C1 segment of cervical spinal cord (tissue), 14 donors: ENCODE results near the gene CARM1.
"Not testable (repeated sequence)": the region's sequence is repeated elsewhere in the genome, so short reads cannot be mapped to it uniquely, and the experiment has no call there.

Experiments used
- DNase-seq, 14 donors: peaks; one replicate each; lab custom pipeline; 2025; lab: John Stamatoyannopoulos, UW

CARM1 gene

DNA sequence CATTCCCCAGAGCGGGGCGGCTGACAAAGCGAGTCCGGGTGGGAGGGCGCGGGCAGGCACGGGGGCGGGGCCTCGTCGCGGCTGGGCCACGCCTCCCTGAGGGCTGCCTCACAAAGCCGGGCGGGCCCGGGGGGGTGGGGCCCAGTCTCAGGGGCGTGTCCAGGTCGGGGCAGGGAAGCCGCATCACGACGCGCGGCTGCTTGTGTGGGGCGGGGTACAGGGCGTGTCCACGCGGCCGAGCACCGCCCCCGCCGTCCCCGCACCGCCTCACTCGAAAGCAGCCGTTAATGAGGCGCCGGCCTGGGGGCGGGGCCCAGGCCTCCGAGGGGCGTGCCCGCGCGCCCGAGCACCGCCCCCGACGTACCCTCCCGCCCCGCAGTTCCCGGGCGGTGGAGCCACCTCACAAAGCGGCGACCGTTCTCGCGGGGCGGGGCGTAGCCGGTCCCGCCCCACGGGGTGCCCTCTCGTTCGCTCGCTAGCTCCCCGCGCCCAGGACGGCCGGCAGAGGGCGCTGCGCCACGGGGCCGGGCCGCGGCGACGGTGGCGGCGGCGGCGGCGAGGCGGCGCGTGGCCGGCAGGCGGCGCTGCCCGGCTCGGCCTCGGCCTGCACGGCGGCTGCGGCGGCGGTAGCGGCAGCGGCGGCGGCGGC is at the start of gene CARM1:
Gene CARM1, plus strand, starts transcription at position 599 of the 649 bp plus-strand sequence. CDS start 150 bp downstream, outside the sequence.
- DNase-seq = peak; percentile 90 to 100 (median 98)

DNA sequence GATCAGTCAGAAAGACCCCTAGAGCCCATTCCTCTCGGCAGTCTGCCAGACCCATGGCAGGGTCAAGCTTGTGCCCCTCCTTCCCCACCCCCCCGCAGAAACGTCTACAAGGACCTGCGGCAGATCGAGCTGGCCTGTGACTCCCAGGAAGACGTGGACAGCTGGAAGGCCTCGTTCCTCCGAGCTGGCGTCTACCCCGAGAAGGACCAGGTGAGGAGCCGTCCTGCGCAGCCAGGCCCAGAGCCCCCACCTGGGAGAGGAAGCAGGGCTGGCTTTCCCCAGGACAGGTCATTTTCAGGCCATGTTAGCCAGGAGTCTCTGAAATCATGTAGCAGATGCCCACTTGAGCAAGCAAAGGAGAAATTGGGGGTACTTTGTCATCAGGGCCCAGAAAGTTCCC is 47.7 kb upstream of the CARM1 start:
- no peak for DNase-seq

DNA sequence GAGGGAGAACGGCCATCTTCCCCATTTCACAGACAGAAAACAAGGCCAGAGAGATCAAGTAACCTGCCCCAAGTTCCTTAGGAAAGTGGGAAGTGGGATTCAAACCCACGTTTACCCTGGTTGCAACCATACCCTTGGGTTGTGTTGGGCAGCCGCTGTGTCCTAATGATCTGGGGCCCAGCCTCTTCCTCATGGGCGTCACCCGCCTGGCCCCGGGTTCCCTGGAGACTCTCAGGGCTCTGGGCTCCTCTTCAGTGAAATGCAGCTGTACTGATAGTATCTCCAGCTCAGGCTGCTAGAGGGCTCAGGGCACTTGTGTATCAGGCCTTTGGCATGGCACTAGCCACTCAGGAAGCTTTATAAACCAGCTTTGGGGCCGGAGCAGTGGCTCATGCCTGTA is 45.1 kb upstream of the CARM1 start:
- no peak for DNase-seq

DNA sequence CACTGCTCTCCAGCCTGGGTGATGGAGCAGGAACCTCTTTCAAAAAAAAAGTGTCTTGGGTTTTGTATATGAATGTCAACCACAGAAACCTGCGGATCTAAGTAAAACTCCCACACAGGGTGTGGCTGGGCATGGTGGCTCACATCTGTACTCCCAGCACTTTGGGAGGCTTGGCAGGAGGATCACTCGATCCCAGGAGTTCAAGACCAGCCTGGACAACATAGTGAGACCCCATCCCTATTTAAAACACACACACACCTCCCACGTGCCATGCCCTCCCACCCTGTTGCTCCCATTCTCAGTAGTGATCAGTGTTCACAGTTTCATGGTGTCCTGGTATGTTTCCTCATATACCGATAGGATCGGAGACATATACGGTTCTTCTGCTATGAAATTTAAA is 44.5 kb upstream of the CARM1 start:
- DNase-seq = no peak

DNA sequence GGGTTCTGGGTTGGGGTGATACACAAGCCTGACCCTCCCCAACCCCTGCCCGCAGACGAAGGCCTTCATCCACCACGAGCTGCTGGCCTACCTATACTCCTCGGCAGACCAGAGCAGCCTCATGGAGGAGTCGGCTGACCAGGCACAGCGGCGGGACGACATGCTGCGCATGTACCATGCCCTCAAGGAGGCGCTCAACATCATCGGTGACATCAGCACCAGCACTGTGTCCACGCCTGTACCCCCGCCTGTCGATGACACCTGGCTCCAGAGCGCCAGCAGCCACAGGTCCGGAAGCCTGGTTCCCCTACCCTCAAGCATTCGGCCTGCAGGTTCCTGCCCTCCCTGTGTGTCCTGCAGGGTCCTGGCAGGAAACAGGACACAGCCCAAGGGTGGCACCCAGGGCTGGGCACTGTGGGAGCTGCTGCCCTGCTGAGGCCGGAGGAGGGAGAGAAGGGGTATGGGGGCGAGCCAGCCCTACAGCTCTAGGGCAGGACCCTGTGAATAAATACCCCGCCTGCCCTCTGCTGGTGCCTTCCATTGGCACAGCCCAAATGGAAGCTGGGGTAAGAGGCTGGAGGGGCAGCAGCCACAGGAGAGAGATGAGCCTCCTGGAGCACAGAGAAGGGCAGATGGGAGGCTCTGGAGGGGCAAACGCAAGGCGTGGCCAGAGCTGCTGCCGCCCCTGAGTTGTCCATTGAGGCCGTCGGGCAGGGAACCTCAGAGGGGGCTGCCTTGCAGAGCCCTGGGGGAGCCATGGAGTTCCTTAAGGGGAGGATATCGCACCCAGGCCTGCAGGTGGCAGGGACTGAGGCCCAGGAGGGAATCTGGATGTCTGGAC is 42.2 kb upstream of the CARM1 start:
- no peak for DNase-seq

DNA sequence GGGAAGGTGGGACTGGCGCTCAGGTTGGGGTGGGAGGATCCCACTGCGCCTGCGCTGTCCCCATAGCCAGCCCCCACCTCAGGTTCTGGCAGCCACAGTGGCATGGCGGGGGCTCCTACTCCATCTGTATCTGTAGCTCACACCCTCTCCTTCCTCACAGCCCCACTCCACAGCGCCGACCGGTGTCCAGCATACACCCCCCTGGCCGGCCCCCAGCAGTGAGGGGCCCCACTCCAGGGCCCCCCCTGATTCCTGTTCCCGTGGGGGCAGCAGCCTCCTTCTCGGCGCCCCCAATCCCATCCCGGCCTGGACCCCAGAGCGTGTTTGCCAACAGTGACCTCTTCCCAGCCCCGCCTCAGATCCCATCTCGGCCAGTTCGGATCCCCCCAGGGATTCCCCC is 41.4 kb upstream of the CARM1 start:
- DNase-seq = no peak

DNA sequence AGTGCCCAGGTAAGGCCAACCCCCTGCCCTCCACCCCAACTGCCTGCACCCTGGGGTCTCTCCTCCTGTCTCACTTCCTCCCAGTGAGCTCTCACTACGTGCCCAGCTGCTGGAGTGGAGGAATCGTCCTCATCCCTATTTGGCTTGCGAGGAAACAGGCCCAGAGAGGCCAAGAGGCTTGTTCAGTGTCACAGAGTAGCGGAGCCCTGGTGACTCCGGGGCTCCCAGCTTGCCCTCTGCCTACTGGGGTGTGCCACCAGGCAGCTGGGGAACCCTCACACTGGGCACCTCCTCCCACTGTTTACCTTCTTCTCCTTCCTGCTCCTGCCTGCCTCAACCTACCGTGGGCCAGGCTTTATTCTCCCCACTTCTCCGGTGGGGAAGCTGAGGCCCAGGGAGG is 41.0 kb upstream of the CARM1 start:
- DNase-seq = no peak

DNA sequence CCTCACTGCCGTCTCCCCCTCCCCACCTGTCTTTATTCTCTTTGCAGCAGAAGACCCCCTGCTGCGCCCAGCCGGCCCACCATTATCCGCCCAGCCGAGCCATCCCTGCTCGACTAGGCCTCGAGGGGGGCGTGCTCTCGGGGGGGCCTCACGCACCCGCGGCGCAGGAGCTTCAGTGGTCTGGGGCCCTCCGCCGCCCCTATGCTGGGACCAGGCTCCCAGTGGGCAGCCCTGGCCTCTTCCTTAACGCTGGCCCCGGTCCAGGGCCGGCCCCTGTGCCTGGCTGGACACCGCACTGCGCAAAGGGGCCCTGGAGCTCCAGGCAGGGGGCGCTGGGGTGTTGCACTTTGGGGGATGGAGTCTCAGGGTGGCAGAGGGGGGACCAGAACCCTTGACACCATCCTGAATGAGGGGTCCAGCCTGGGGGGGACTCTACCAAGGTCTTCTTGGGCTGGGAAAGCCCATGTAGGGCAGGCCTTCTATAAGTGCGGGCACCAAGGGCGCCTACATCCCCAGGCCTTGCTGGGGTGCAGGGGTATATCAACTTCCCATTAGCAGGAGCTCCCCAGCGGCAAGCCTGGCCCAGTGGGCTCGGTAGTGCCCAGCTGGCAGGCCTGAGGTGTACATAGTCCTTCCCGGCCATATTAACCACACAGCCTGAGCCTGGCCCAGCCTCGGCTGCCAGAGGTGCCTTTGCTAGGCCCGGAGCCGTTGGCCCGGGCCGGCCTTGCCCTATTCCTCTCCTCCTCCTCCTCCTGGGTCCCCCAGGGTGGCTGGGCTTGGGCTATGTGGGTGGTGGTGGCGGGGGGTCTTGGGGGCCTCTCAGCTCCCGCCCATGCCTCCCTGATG is 40.2 kb upstream of the CARM1 start:
- DNase-seq = no peak

DNA sequence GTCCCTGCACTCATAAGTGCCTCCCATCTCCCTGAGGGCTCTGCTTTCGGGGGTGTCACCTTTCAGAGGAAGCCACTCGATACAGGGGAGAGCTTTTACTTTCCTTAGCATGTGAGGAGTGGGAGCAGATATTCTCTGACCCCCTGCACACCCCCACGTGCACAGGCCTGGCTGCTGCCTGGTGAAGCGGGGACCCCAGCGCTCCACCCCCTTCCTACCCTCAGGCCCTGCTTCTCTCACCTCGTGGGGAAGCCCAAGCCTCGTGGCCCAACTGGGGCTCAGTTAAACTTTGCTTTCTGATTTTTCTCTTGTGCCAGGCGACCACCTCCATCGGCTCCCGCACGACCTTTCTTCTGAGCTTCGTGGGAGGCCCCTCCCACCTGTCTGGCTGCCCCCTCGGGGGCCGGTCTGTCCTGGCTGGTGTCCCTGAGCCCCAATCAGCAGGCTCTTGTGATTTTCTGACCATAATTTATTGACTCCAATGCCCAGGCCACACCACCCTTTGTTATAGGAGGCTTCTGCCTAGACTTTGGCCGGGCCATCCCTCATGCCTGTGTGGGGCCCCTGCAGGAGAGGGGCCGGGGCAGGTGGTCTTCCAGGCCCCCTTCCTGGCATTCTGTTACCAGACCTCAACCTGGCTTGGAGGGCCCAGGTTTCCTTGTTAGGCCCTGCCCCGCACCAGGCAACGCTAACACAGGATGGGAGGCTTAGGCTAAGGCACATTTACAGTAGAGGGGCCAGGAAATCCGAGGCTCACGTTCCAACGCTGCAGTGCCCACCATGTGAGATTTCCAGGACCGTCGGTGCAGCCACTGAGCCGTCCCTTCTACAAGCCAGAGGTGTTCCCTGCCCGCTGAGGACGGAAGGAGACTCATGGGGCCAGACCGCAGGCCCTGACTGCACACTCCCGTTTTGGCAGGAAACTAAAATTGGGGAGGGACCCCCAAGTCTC is 39.1 kb upstream of the CARM1 start:
- no peak for DNase-seq

DNA sequence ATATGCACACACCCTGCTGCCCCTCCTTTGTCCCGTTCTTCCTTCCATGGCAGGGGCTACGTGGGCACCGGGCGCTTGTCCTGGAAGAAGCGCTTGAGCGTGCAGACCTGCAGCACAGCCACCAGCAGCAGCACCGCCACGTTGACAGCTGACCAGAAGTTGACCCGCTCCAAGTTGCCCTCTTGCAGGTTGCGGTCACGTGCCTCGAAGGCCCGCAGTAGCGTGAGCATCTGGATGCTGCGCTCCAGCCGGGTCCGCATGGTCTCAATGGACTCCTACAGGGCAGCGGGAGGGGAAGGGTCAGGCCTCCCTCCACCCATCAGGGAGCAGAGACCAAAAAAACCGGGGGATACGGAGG is 38.4 kb upstream of the CARM1 start:
- DNase-seq = no peak

DNA sequence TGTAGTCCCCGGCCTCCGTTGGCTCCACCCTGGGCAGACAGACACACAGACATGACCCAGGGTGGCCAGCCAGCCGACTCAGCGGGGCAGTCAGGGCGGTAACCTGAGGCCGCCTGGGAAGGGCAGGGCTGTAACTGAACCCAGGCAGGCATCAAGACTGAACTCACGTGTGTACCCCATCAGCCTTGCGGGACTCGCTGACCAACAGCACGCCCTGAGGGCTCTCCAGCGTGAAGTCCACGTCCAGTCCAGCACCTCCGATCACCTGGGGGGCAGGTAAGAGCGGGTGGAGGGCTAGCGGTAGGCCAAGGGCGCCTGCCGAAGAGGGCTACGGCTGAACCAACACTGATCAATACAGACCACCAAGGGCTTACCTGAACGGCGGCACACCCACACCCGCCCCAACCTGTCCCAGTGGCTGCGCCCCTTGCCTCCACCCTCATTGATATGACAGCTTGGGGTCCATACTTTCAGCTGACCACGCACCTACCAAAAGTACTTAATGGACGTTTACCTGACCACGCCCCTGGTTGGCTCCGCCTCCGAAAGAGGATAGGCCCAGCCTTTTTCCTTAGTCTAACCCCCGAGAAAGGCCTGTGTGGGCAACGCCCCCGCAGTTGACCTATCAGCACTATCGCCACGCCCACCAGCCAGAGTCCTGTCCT is 36.1 kb upstream of the CARM1 start:
- DNase-seq = peak in 3 of 14 donors; percentile 35 to 60 (median 46)

DNA sequence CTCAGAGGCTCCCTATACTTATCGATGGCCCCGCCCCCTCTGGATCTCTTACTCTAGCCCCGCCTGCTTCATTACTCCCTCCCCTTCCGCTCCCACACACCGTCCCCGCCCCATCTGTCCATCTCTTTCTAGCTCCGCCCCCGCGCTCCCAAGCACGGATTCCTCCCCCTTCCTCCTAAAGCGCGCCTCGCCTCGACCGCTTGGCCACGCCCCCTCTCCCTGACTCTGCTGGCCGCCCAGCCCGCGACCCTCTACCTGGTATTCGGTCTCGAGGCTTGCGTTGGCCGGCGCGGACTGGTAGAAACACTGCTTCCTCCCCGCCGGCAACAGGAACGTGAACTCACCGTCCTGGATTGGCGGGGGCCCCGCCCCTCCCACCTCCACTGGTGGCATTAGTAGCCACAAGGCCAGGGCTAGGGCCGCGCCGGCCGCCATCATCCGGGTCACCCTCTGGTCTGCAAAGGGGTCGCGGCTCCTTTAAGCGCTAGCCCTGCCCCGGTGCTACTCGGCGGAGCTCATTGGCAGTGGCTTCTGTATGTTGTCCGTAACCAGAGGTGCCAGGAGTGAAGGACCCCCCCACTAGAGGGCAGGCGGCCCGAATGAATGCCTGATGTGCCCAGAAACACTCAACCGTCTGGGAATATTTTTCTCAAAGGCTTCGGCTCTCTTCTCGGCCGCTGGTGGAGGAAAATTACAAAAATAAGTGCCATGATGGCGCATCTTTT is 35.4 kb upstream of the CARM1 start, which contains the start of gene TMED1:
Gene TMED1, minus strand, starts transcription at position 459 of the 725 bp plus-strand sequence. Its CDS starts 21 bp downstream, at position 438.
- DNase-seq = peak; percentile 88 to 99 (median 96)

DNA sequence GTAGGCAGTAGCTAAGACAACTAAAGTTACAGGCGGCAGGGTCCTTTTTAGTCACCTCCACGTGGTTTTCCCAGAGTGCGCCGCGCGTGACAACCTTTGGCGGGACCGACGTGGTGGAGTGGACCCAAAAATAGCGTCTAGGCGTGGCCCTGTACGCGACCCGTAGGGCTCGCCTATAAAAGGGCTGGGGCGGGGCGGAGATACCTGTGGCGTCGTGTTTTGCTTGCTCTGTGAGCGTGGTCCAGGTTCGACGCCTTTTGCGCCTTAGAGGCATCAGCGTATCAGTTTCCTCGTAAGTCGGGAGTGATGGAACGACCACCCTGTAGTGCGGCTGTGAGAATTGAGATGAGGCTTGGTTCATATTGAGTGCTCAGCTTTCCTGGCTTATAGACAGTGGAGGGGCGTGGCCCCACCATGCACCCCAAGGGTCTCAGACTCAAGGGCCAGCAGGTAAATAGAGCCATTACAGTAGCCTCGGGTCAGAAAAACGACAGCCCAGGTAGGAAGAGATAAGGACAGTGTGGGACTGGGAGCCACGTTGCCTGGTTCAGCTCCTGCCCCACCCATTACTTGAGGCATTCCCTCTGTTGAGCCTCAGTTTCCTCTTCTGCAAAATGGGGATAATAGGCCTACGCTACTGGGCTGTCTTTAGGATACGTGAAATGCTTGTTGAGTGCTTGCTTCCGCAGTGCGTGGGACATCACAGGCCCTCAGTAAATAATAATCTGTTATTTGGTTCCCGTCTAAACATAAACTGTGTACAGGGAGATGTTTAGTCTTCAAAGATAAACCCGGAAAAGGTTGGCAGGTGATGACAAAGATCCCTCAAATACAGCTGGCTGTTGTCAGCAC is 34.6 kb upstream of the CARM1 start:
- DNase-seq = peak in 5 of 14 donors; percentile 74 to 95 (median 93)

DNA sequence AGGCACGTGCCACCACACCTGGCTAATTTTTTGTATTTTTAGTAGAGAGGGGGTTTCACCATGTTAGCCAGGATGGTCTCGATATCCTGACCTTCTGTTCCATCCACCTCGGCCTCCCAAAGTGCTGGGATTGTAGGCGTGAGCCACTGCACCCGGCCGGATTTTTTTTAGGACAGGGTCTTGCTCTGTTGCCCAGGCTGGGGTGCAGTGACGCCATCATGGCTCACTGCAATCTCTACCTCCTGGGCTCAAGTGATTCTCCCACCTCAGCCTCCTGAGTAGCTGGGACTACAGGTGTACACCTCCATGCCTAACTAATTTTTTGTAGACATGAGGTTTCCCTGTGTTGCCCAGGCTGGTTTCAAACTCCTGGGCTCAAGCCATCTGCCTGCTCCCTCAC is 33.7 kb upstream of the CARM1 start:
- DNase-seq = not testable (repeated sequence)

DNA sequence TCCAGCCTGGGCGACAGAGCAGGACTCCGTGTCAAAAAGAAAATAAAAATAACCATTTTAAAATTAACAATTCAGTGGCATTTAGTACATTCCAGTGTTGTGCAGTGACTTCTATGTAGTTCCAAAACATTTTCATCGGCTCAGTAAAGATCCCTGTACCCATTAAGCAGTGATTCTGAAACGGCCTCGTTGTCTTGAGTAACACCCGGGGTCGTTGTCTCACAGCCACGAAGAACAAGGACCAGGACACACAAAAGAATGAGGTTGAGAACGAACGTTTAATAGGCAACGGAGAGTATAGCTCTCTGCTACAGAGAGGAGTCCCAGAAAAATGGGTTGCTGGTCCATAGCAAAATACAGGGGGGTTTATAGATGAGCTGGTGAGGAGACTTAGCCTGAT is 33.0 kb upstream of the CARM1 start:
- no peak for DNase-seq

DNA sequence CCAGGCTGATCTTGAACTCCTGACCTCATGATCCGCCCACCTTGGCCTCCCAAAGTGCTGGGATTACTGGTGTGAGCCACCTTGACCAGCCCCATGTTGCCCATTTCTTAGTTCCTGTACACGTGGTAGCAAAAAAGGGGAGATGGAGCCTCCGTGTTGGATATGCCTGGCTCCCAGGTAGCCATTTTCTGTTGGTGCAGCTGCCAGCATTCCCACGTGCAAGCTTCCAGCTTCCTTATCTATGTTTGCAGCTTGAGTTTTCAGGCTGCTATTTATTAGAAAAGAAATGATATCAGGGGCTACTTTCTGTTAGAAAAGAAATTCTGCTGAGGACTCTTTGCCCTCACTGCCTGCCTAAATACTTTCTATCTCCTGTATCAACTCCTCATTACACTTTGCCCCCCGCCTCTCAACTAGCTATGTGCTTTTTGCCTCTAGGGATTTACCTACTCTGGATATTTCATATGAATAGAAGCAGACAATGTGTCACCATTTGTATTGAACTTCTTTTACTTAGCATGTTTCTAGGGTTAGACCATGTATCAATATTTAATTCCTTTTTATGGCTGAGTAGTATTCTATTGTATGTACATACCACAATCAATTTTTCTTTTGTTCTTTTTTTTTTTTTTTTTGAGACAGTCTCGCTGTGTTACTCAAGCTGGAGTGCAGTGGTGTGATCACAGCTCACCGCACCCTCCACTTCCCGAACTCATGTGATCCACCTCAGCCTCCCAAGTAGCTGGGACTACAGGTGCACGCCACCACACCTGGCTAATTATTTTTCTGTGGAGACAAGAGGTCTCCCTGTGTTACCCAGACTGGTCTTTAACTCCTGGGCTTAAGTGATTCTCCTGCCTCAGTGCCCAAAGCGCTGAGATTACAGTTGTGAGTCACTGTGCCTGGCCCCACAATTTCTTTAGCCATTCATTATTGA is 32.0 kb upstream of the CARM1 start:
- no peak for DNase-seq

DNA sequence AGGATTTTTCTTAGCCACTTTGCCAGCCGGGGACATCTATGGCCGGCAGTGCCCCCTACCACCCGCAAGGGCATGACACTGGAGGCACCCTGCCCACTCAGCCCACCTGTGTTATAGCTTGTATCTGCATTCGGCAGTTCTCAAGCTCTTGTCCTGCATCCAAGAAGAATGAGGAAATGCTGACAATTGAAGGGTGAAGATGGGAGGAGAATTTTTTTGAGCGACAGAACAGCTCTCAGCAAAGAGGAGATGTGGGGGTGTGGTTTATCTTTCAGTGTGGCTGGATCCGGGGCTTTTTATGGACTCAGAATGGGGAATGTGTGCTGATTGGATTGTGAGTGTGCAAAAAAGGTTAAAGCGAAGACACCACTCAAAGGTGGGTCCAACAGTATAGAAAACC is 28.6 kb upstream of the CARM1 start:
- DNase-seq = no peak
